ENCODE data around the gene CTIF. TPM values are rescaled to one million over a fixed set of nuclear protein-coding genes. Genes with fewer than 3 reads are reported as not detected.

CTIF gene
- total RNA-seq, 1 donor from 2014 or later: 137 TPM

- Mint-ChIP-seq H3K9me3 (ENCODE audit: unreplicated experiment) (peaks cover 16% of the 10 kb centered on the region), H3K27me3 (ENCODE audit: unreplicated experiment) (peaks cover 8% of the 10 kb centered on the region), H3K36me3 (ENCODE audit: unreplicated experiment) (peaks cover 23% of the 10 kb centered on the region), H3K4me3 (ENCODE audit: unreplicated experiment) (no peak overlapping the region), H3K4me1 (ENCODE audit: low read depth, unreplicated experiment) (peaks cover 20% of the 10 kb centered on the region), H3K27ac (ENCODE audit: unreplicated experiment) (no peak overlapping the region)
- no peak for TF ChIP-seq CTCF (IDR thresholded peaks at IDR 0.05; ENCODE audit: partially characterized antibody, unreplicated experiment)
- no peak for DNase-seq
Measured at GRCh38 chr18:48847807-48848486, 309.1 kb downstream of the CTIF start.

- H3K27me3 Mint-ChIP-seq (ENCODE audit: unreplicated experiment): peaks cover 8% of the 10 kb centered on the region
- H3K9me3 Mint-ChIP-seq (ENCODE audit: unreplicated experiment): peaks cover 16% of the 10 kb centered on the region
- no peak for TF ChIP-seq CTCF (IDR thresholded peaks at IDR 0.05; ENCODE audit: partially characterized antibody, unreplicated experiment)
- peaks cover 23% of the 10 kb centered on the region for H3K36me3 Mint-ChIP-seq (ENCODE audit: unreplicated experiment)
- H3K4me3 Mint-ChIP-seq (ENCODE audit: unreplicated experiment): no peak overlapping the region
- H3K27ac Mint-ChIP-seq (ENCODE audit: unreplicated experiment): no peak overlapping the region
- no peak for DNase-seq
- peaks cover 22% of the 10 kb centered on the region for H3K4me1 Mint-ChIP-seq (ENCODE audit: low read depth, unreplicated experiment)
Measured at GRCh38 chr18:48848641-48849143, 309.9 kb downstream of the CTIF start.

- peak; percentile 45 for DNase-seq
- H3K9me3 Mint-ChIP-seq (ENCODE audit: unreplicated experiment): peaks cover 12% of the 10 kb centered on the region
Measured at GRCh38 chr18:48850822-48851598, 312.2 kb downstream of the CTIF start.

GRCh38 chr18:48851599-48851960, 312.7 kb downstream of the CTIF start:
- DNase-seq: no peak
- H3K4me1 Mint-ChIP-seq (ENCODE audit: low read depth, unreplicated experiment): peaks cover 28% of the 10 kb centered on the region
- H3K36me3 Mint-ChIP-seq (ENCODE audit: unreplicated experiment): peaks cover 12% of the 10 kb centered on the region
- TF ChIP-seq CTCF (IDR thresholded peaks at IDR 0.05; ENCODE audit: partially characterized antibody, unreplicated experiment): no peak
- no peak overlapping the region for H3K4me3 Mint-ChIP-seq (ENCODE audit: unreplicated experiment)
- peak overlapping the region; percentile 69 for H3K27ac Mint-ChIP-seq (ENCODE audit: unreplicated experiment)
- H3K27me3 Mint-ChIP-seq (ENCODE audit: unreplicated experiment): peaks cover 8% of the 10 kb centered on the region
- peaks cover 11% of the 10 kb centered on the region for H3K9me3 Mint-ChIP-seq (ENCODE audit: unreplicated experiment)

More at GRCh38 chr18:48850822-48851598, 312.2 kb downstream of the CTIF start:
- H3K4me1 Mint-ChIP-seq (ENCODE audit: low read depth, unreplicated experiment): peaks cover 25% of the 10 kb centered on the region
- no peak overlapping the region for H3K4me3 Mint-ChIP-seq (ENCODE audit: unreplicated experiment)
- TF ChIP-seq CTCF (IDR thresholded peaks at IDR 0.05; ENCODE audit: partially characterized antibody, unreplicated experiment): no peak
- peaks cover 9% of the 10 kb centered on the region for H3K27me3 Mint-ChIP-seq (ENCODE audit: unreplicated experiment)
- H3K27ac Mint-ChIP-seq (ENCODE audit: unreplicated experiment): peak overlapping the region; percentile 69
- peaks cover 14% of the 10 kb centered on the region for H3K36me3 Mint-ChIP-seq (ENCODE audit: unreplicated experiment)

GRCh38 chr18:48852292-48852691, 313.5 kb downstream of the CTIF start:
- Mint-ChIP-seq H3K4me3 (ENCODE audit: unreplicated experiment) (no peak overlapping the region), H3K36me3 (ENCODE audit: unreplicated experiment) (peaks cover 11% of the 10 kb centered on the region), H3K4me1 (ENCODE audit: low read depth, unreplicated experiment) (peaks cover 36% of the 10 kb centered on the region), H3K27me3 (ENCODE audit: unreplicated experiment) (peaks cover 7% of the 10 kb centered on the region), H3K9me3 (ENCODE audit: unreplicated experiment) (peaks cover 17% of the 10 kb centered on the region), H3K27ac (ENCODE audit: unreplicated experiment) (no peak overlapping the region)
- no peak for TF ChIP-seq CTCF (IDR thresholded peaks at IDR 0.05; ENCODE audit: partially characterized antibody, unreplicated experiment)
- no peak for DNase-seq
